HCT116 (cell line): ENCODE data around the gene EMILIN1. TPM values are rescaled to one million over a fixed set of nuclear protein-coding genes. Genes with fewer than 3 reads are reported as not detected.

ENCODE experiments used
- ATAC-seq: fragments of 200-7000 bp; cut with Tn5 transposase; 2 replicates; pipeline ENCODE4 v1.9.1; 2020; ENCODE audit warnings: mild to moderate bottlenecking, moderate library complexity
- BruUV-seq: library from RNA; stranded (reverse); fragments of 400-500 nt; replicated peaks from 2 replicates; lab custom pipeline; 2021; lab: Mats Ljungman, UMichigan
- CTCF ChIA-PET: fragments of 300-600 bp; sonication (Branson Sonifier 250); formaldehyde crosslinking; loops from one replicate; lab custom pipeline; 2021; ENCODE audit warnings: antibody characterized with exemption; lab: Charles Lee
- POLR2A ChIA-PET: fragments of 300-600, 350-600 bp; sonication (Branson Sonifier 250); formaldehyde crosslinking; loops from one replicate; lab custom pipeline; 2021; ENCODE audit warnings: antibody characterized with exemption; lab: Charles Lee
- RAD21 ChIA-PET, 2 experiments: fragments of 300-600 bp; sonication (Branson Sonifier 250); formaldehyde crosslinking; loops; one replicate each; lab custom pipeline; 2023; ENCODE audit warnings: low total read pairs in 2 of 2; ENCODE audit not compliant: uncharacterized antibody in 2 of 2, unreplicated experiment in 2 of 2, low non-redundant PET in 1 of 2; lab: Charles Lee
- DNase-seq: peaks from one replicate; pipeline ENCODE4 v3.0.0-alpha.2; 2010; ENCODE audit warnings: low read depth, low spot score
- H2AFZ ChIP-seq: fragments of 200-600 bp; shearing (Covaris generic), sonication (generic); 2 replicates; pipeline ENCODE4 v1.6.1; 2017; ENCODE audit warnings: low read depth, mixed run types, mixed read lengths, antibody characterized with exemption, low read length; ENCODE audit not compliant: poor library complexity, severe bottlenecking
- H3K27ac ChIP-seq: 2 replicates; pipeline ENCODE4 v1.5.1; 2012; ENCODE audit warnings: low read depth, low read length
- H3K27me3 ChIP-seq: fragments of 200-600 bp; sonication (generic); 2 replicates; pipeline ENCODE4 v1.6.1; 2016; ENCODE audit warnings: mixed run types, low read length, mixed read lengths; ENCODE audit not compliant: insufficient read depth
- H3K36me3 ChIP-seq, 2 experiments: fragments of 200-500 bp in 1 of 2; fragments of 200-600 bp in 1 of 2; sonication (Bioruptor generic) in 1 of 2; sonication (generic) in 1 of 2; 2 replicates each; pipeline versions ENCODE4 v1.5.1 to v1.6.1; 2014 to 2016; ENCODE audit warnings: low read length in 2 of 2, inconsistent platforms in 1 of 2, mixed read lengths in 1 of 2, mixed run types in 1 of 2; ENCODE audit not compliant: insufficient read depth in 2 of 2, control insufficient read depth in 1 of 2
- H3K4me1 ChIP-seq, 2 experiments: fragments of 200-600 bp in 1 of 2; sonication (generic) in 1 of 2; 2 replicates each; pipeline versions ENCODE4 v1.5.1 to v1.6.1; 2012 to 2017; ENCODE audit warnings: low read length in 2 of 2, inconsistent platforms in 1 of 2, mild to moderate bottlenecking in 1 of 2, mixed read lengths in 1 of 2, mixed run types in 1 of 2, moderate library complexity in 1 of 2; ENCODE audit not compliant: insufficient read depth in 2 of 2, control insufficient read depth in 1 of 2
- H3K4me2 ChIP-seq: fragments of 200-600 bp; sonication (generic); 2 replicates; pipeline ENCODE4 v1.6.1; 2017; ENCODE audit warnings: mixed run types, low read length, mixed read lengths
- H3K4me3 ChIP-seq, 2 experiments: fragments of 200-600 bp in 1 of 2; sonication (generic) in 1 of 2; replicated peaks in 1 of 2; 2 replicates each; pipeline ENCODE4 v1.5.1; 2011 to 2016; ENCODE audit warnings: low read length in 2 of 2, control low read depth in 1 of 2, low read depth in 1 of 2, mild to moderate bottlenecking in 1 of 2, mixed read lengths in 1 of 2, mixed run types in 1 of 2
- H3K79me2 ChIP-seq: fragments of 200-600 bp; sonication (generic); 2 replicates; pipeline ENCODE4 v1.6.1; 2017; ENCODE audit warnings: mild to moderate bottlenecking, mixed run types, low read length, moderate library complexity, mixed read lengths; ENCODE audit not compliant: insufficient read depth
- H3K9ac ChIP-seq: fragments of 200-600 bp; sonication (generic); 2 replicates; pipeline ENCODE4 v1.6.1; 2016; ENCODE audit warnings: low read length, mixed read lengths
- H3K9me2 ChIP-seq: fragments of 200-600 bp; sonication (generic), shearing (Covaris generic); 2 replicates; pipeline ENCODE4 v1.6.1; 2017; ENCODE audit warnings: mixed run types, mild to moderate bottlenecking, moderate library complexity; ENCODE audit not compliant: insufficient read depth
- H3K9me3 ChIP-seq, 2 experiments: fragments of 200-500 bp in 1 of 2; fragments of 200-600 bp in 1 of 2; sonication (Bioruptor generic) in 1 of 2; sonication (generic) in 1 of 2; 2 replicates each; pipeline ENCODE4 v1.6.1; 2014 to 2017; ENCODE audit warnings: low read length in 2 of 2, mixed read lengths in 2 of 2, inconsistent platforms in 1 of 2, low read depth in 1 of 2, mild to moderate bottlenecking in 1 of 2, mixed run types in 1 of 2, moderate library complexity in 1 of 2; ENCODE audit not compliant: control insufficient read depth in 1 of 2, insufficient read depth in 1 of 2
- H4K20me1 ChIP-seq: fragments of 200-600 bp; sonication (generic), shearing (Covaris generic); 2 replicates; pipeline ENCODE4 v1.6.1; 2017; ENCODE audit warnings: mixed run types, mild to moderate bottlenecking, moderate library complexity; ENCODE audit not compliant: insufficient read depth
- CBX3 ChIP-seq: IDR thresholded peaks from 2 replicates; pipeline ENCODE4 v1.6.1; 2012; ENCODE audit warnings: low read depth
- CTCF ChIP-seq, 3 experiments: fragments of 200-600 bp in 1 of 3; sonication (generic) in 1 of 3; IDR thresholded peaks in 2 of 3; conservative IDR thresholded peaks in 1 of 3; 2 replicates each; pipeline ENCODE4 v1.5.1; 2012 to 2017; ENCODE audit warnings: low read depth in 2 of 3, low read length in 2 of 3, antibody characterized with exemption in 1 of 3, borderline replicate concordance in 1 of 3, control low read depth in 1 of 3, mild to moderate bottlenecking in 1 of 3, mixed read lengths in 1 of 3, mixed run types in 1 of 3, moderate library complexity in 1 of 3; ENCODE audit not compliant: insufficient read depth in 1 of 3
- ELF1 ChIP-seq: IDR thresholded peaks from 2 replicates; pipeline ENCODE4 v1.6.1; 2012; ENCODE audit warnings: low read depth, borderline replicate concordance
- RAD21 ChIP-seq: IDR thresholded peaks from 2 replicates; pipeline ENCODE4 v1.6.1; 2012; ENCODE audit warnings: low read depth, mild to moderate bottlenecking
- SP1 ChIP-seq: IDR thresholded peaks from 2 replicates; pipeline ENCODE4 v1.6.1; 2012; ENCODE audit warnings: low read depth
- SRF ChIP-seq: IDR thresholded peaks from 2 replicates; pipeline ENCODE4 v1.6.1; 2012; ENCODE audit warnings: low read depth
- TCF7L2 ChIP-seq: IDR thresholded peaks from 2 replicates; pipeline ENCODE4 v1.7.0; 2011; ENCODE audit warnings: borderline replicate concordance, inconsistent platforms; ENCODE audit not compliant: insufficient read depth, insufficient read length; ENCODE audit errors: extremely low read depth
- ZBTB33 ChIP-seq: IDR thresholded peaks from 2 replicates; pipeline ENCODE4 v1.6.1; 2011; ENCODE audit warnings: mild to moderate bottlenecking, low read length, moderate library complexity; ENCODE audit not compliant: insufficient replicate concordance; ENCODE audit errors: extremely low read depth
- ZFX ChIP-seq: fragments of 450-650 bp; IDR thresholded peaks from 2 replicates; pipeline ENCODE4 v1.6.1; 2017
- intact Hi-C: fragments of 100-400 bp; cut with micrococcal nuclease; formaldehyde crosslinking; loops from 2 replicates; pipeline ENCODE4 v1.10.0; 2022
- total RNA-seq: library from RNA; stranded (reverse); gene quantifications from one replicate; pipeline ENCODE4 v1.2.1, GENCODE V29; 2021; ENCODE audit not compliant: unreplicated experiment

The EMILIN1 gene
- total RNA-seq, 1 experiment from 2014 or later: 0.59 TPM

- no peak for TF ChIP-seq ZBTB33
- TF ChIP-seq RAD21: no peak
- no peak for TF ChIP-seq SP1
These were observed 21.0 kb downstream of the EMILIN1 start (continued) for GRCh38 chr2:27099334-27099955.

GRCh38 chr2:27100036-27100435 is 21.6 kb downstream of the EMILIN1 start:
- no TSS peak for BruUV-seq
- H3K4me1 ChIP-seq: peaks cover 0 to 9% of the 10 kb centered on the region in 2 experiments; a peak in 1 of 4 replicates
- intact Hi-C loops: no loop called here
- no peaks in the 10 kb centered on the region for H3K9me3 ChIP-seq
- H3K36me3 ChIP-seq: no peaks in the 10 kb centered on the region
- no peak overlapping the region for H3K4me2 ChIP-seq
- RAD21 ChIA-PET: no interaction called here
- H3K27me3 ChIP-seq: no peaks in the 10 kb centered on the region
- DNase-seq (no peak), ATAC-seq (no peak)
- no peak overlapping the region for H3K27ac ChIP-seq
- POLR2A ChIA-PET: no interaction called here
- no peaks in the 10 kb centered on the region for H4K20me1 ChIP-seq
- CTCF ChIA-PET: interaction anchor here (0.9 to 1.5 kb wide), 9 partner anchors 11 to 254 kb away, joined by 3 to 6 read pairs (median 4); partner anchors contain the start of genes KHK and TRIM54
- H3K9ac ChIP-seq: no peak overlapping the region
- H3K9me2 ChIP-seq: no peaks in the 10 kb centered on the region
- H3K79me2 ChIP-seq: no peaks in the 10 kb centered on the region
- H3K4me3 ChIP-seq: no peak overlapping the region
- TF ChIP-seq ELF1 (no peak), ZFX (no peak), ZBTB33 (no peak), CBX3 (no peak), TCF7L2 (no peak), SRF (no peak), CTCF (IDR thresholded peaks at IDR 0.05 in 2 of 3, conservative IDR thresholded peaks at IDR 0.05 in 1 of 3; ENCODE audit: borderline replicate concordance in 1 of 3, insufficient read depth in 1 of 3, low read depth in 2 of 3, low read length in 2 of 3) (no peak), RAD21 (peak; percentile 23; the same call in 1 of the 2 replicates)
- TF ChIP-seq, all 23 proteins: peak for 1
- no peak overlapping the region for H2AFZ ChIP-seq
